Stromal cell of bone marrow (primary cell): ENCODE results near the gene SIVA1.
"Not testable (repeated sequence)": the region's sequence is repeated elsewhere in the genome, so short reads cannot be mapped to it uniquely, and the experiment has no call there.

ENCODE experiments used
- DNase-seq: peaks from one replicate; pipeline ENCODE4 v3.0.0-alpha.2; 2012; ENCODE audit warnings: low read depth

The SIVA1 gene

GRCh38 chr14:104734991-104735779, 17.8 kb upstream of the SIVA1 start:
- no peak for DNase-seq

GRCh38 chr14:104735830-104736642, 16.9 kb upstream of the SIVA1 start:
- no peak for DNase-seq

GRCh38 chr14:104738375-104739019, 14.4 kb upstream of the SIVA1 start:
- DNase-seq: no peak

GRCh38 chr14:104739026-104739425, 13.9 kb upstream of the SIVA1 start:
- DNase-seq: no peak

- DNase-seq: no peak
These were observed 13.1 kb upstream of the SIVA1 start for GRCh38 chr14:104739546-104740516.

- DNase-seq: no peak
These were observed 11.7 kb upstream of the SIVA1 start for GRCh38 chr14:104741108-104741802.

GRCh38 chr14:104741803-104742251, 11.1 kb upstream of the SIVA1 start:
- no peak for DNase-seq

- DNase-seq: no peak
These were observed 10.1 kb upstream of the SIVA1 start for GRCh38 chr14:104742586-104743455.

- DNase-seq: no peak
These were observed 9.2 kb upstream of the SIVA1 start for GRCh38 chr14:104743461-104744380.

GRCh38 chr14:104744484-104744883, 8.5 kb upstream of the SIVA1 start:
- no peak for DNase-seq

GRCh38 chr14:104745431-104745830, 7.5 kb upstream of the SIVA1 start:
- no peak for DNase-seq

GRCh38 chr14:104746071-104746545, 6.8 kb upstream of the SIVA1 start:
- no peak for DNase-seq

- DNase-seq: peak; percentile 43
These were observed 5.9 kb upstream of the SIVA1 start for GRCh38 chr14:104746934-104747481.

- no peak for DNase-seq
These were observed 5.1 kb upstream of the SIVA1 start for GRCh38 chr14:104747876-104748275.

- peak; percentile 49 for DNase-seq
These were observed 3.8 kb upstream of the SIVA1 start for GRCh38 chr14:104749111-104749649.

GRCh38 chr14:104750056-104750752, 2.7 kb upstream of the SIVA1 start:
- peak; percentile 36 for DNase-seq

- not testable (repeated sequence) for DNase-seq
These were observed 2.2 kb upstream of the SIVA1 start for GRCh38 chr14:104750753-104751057.
